Measurements from ENCODE around the gene MYO15B. TPM values are rescaled to one million over a fixed set of nuclear protein-coding genes. Genes with fewer than 3 reads are reported as not detected.

MYO15B gene
- total RNA-seq, 1 experiment from 2014 or later: under 0.01 TPM

GRCh38 chr17:75638893-75639292 is 51.3 kb downstream of the MYO15B start:
- no peak for DNase-seq (ENCODE audit: low read depth)

- DNase-seq (ENCODE audit: low read depth): no peak
These were observed 51.7 kb downstream of the MYO15B start for GRCh38 chr17:75639327-75639726.

- no peak for DNase-seq (ENCODE audit: low read depth)
These were observed 52.4 kb downstream of the MYO15B start for GRCh38 chr17:75639771-75640555.

GRCh38 chr17:75640556-75641119 is 53.0 kb downstream of the MYO15B start:
- no peak for DNase-seq (ENCODE audit: low read depth)

- no peak for DNase-seq (ENCODE audit: low read depth)
These were observed 53.7 kb downstream of the MYO15B start for GRCh38 chr17:75641343-75641742.

GRCh38 chr17:75642182-75642783 is 54.7 kb downstream of the MYO15B start:
- DNase-seq (ENCODE audit: low read depth): no peak

- DNase-seq (ENCODE audit: low read depth): no peak
These were observed 55.4 kb downstream of the MYO15B start for GRCh38 chr17:75642784-75643642.

GRCh38 chr17:75643643-75644017 is 56.0 kb downstream of the MYO15B start:
- DNase-seq (ENCODE audit: low read depth): no peak

GRCh38 chr17:75645501-75645888 is 57.9 kb downstream of the MYO15B start:
- no peak for DNase-seq (ENCODE audit: low read depth)

GRCh38 chr17:75645889-75646637 is 58.5 kb downstream of the MYO15B start:
- no peak for DNase-seq (ENCODE audit: low read depth)

GRCh38 chr17:75646638-75646992 is 59.0 kb downstream of the MYO15B start:
- DNase-seq (ENCODE audit: low read depth): no peak

GRCh38 chr17:75647061-75647460 is 59.5 kb downstream of the MYO15B start:
- DNase-seq (ENCODE audit: low read depth): no peak

- DNase-seq (ENCODE audit: low read depth): no peak
These were observed 60.3 kb downstream of the MYO15B start for GRCh38 chr17:75647921-75648320.

GRCh38 chr17:75649687-75650086 is 62.1 kb downstream of the MYO15B start:
- DNase-seq (ENCODE audit: low read depth): no peak

- DNase-seq (ENCODE audit: low read depth): no peak
These were observed 63.3 kb downstream of the MYO15B start for GRCh38 chr17:75650874-75651273.

- no peak for DNase-seq (ENCODE audit: low read depth)
These were observed 64.7 kb downstream of the MYO15B start for GRCh38 chr17:75652341-75652740.

GRCh38 chr17:75652934-75653549 is 65.4 kb downstream of the MYO15B start:
- peak; percentile 20 for DNase-seq (ENCODE audit: low read depth)

- peak; percentile 52 for DNase-seq (ENCODE audit: low read depth)
These were observed 66.6 kb downstream of the MYO15B start for GRCh38 chr17:75654176-75654575.

- DNase-seq (ENCODE audit: low read depth): no peak
These were observed 70.6 kb downstream of the MYO15B start for GRCh38 chr17:75658237-75658636.

GRCh38 chr17:75661531-75661930 is 73.9 kb downstream of the MYO15B start:
- no peak for DNase-seq (ENCODE audit: low read depth)

- no peak for DNase-seq (ENCODE audit: low read depth)
These were observed 74.9 kb downstream of the MYO15B start for GRCh38 chr17:75662511-75662910.
